IgD-negative memory B cell (primary cell): ENCODE data around the gene PRDM1. TPM values are rescaled to one million over a fixed set of nuclear protein-coding genes. Genes with fewer than 3 reads are reported as not detected.

ENCODE experiments used
- H3K27ac Mint-ChIP-seq, 3 donors: one replicate each; pipeline ENCODE4 v1.8.0; 2020 to 2022; ENCODE audit warnings: mild to moderate bottlenecking in 3 of 3, mixed read lengths in 3 of 3, moderate library complexity in 1 of 3
- H3K27me3 Mint-ChIP-seq: one replicate; pipeline ENCODE4 v1.8.0; 2021; ENCODE audit warnings: mixed read lengths
- H3K36me3 Mint-ChIP-seq: one replicate; pipeline ENCODE4 v1.8.0; 2020; ENCODE audit warnings: mild to moderate bottlenecking, mixed read lengths
- H3K4me1 Mint-ChIP-seq, 3 donors: one replicate each; pipeline ENCODE4 v1.8.0; 2020 to 2022; ENCODE audit warnings: mixed read lengths in 3 of 3, mild to moderate bottlenecking in 1 of 3
- H3K4me3 Mint-ChIP-seq, 4 donors: one replicate each; pipeline ENCODE4 v1.8.0; 2020 to 2022; ENCODE audit warnings: mild to moderate bottlenecking in 4 of 4, mixed read lengths in 4 of 4, moderate library complexity in 3 of 4
- H3K9me3 Mint-ChIP-seq, 3 donors: one replicate each; pipeline ENCODE4 v1.8.0; 2020 to 2021; ENCODE audit warnings: mixed read lengths in 3 of 3, mild to moderate bottlenecking in 1 of 3
- polyA plus RNA-seq: library from polyadenylated mRNA; unstranded; fragments of 300-500 nt; fragmentation: Illumina TruSeq; gene quantifications from one replicate; pipeline ENCODE4 v1.2.3, GENCODE V29; 2021

PRDM1 gene
- polyA plus RNA-seq, 1 donor from 2014 or later = 11.0 TPM

GRCh38 chr6:106108129-106108528, 22.0 kb downstream of the PRDM1 start:
- Mint-ChIP-seq H3K4me1 (peaks cover 18 to 21% (median 18%) of the 10 kb centered on the region in 3 donors), H3K36me3 (peaks cover 23% of the 10 kb centered on the region), H3K27me3 (no peaks in the 10 kb centered on the region)

GRCh38 chr6:106109029-106109428, 22.9 kb downstream of the PRDM1 start:
- Mint-ChIP-seq H3K4me1 (peaks cover 9 to 21% (median 13%) of the 10 kb centered on the region in 3 donors), H3K36me3 (peaks cover 21% of the 10 kb centered on the region), H3K4me3 (no peak overlapping the region), H3K27me3 (peaks cover 2% of the 10 kb centered on the region), H3K27ac (no peak overlapping the region), H3K9me3 (no peaks in the 10 kb centered on the region)

More at GRCh38 chr6:106108129-106108528, 22.0 kb downstream of the PRDM1 start:
- Mint-ChIP-seq H3K27ac (no peak overlapping the region), H3K9me3 (no peaks in the 10 kb centered on the region), H3K4me3 (no peak overlapping the region)

GRCh38 chr6:106110164-106110826, 24.2 kb downstream of the PRDM1 start:
- H3K36me3 Mint-ChIP-seq = peaks cover 15% of the 10 kb centered on the region
- no peaks in the 10 kb centered on the region for H3K9me3 Mint-ChIP-seq
- H3K4me3 Mint-ChIP-seq = no peak overlapping the region
- H3K4me1 Mint-ChIP-seq = peaks cover 14 to 33% (median 22%) of the 10 kb centered on the region in 3 donors
- H3K27me3 Mint-ChIP-seq = peaks cover 2% of the 10 kb centered on the region
- H3K27ac Mint-ChIP-seq = peak overlapping the region in 2 of 3 donors; percentile 46 to 47

- Mint-ChIP-seq H3K27ac (peak overlapping the region in 1 of 3 donors; percentile 88), H3K4me1 (peaks cover 20 to 41% (median 29%) of the 10 kb centered on the region in 3 donors), H3K9me3 (no peaks in the 10 kb centered on the region), H3K36me3 (peaks cover 6% of the 10 kb centered on the region), H3K4me3 (no peak overlapping the region), H3K27me3 (peaks cover 2% of the 10 kb centered on the region)
Observed at GRCh38 chr6:106112433-106112832, 26.3 kb downstream of the PRDM1 start.

GRCh38 chr6:106113256-106113959, 27.3 kb downstream of the PRDM1 start:
- H3K9me3 Mint-ChIP-seq = no peaks in the 10 kb centered on the region
- peaks cover 2% of the 10 kb centered on the region for H3K27me3 Mint-ChIP-seq
- peak overlapping the region in 2 of 4 donors; percentile 30 to 63 for H3K4me3 Mint-ChIP-seq
- peaks cover 26 to 46% (median 36%) of the 10 kb centered on the region in 3 donors for H3K4me1 Mint-ChIP-seq
- peaks cover 5% of the 10 kb centered on the region for H3K36me3 Mint-ChIP-seq
- no peak overlapping the region for H3K27ac Mint-ChIP-seq

- Mint-ChIP-seq H3K27me3 (peaks cover 2% of the 10 kb centered on the region), H3K36me3 (peaks cover 2% of the 10 kb centered on the region), H3K27ac (peak overlapping the region in 2 of 3 donors; percentile 31 to 67), H3K9me3 (no peaks in the 10 kb centered on the region), H3K4me1 (peaks cover 30 to 53% (median 36%) of the 10 kb centered on the region in 3 donors), H3K4me3 (peak overlapping the region; percentile 34 to 87 (median 76))
Observed at GRCh38 chr6:106114492-106114891, 28.4 kb downstream of the PRDM1 start.

- H3K4me3 Mint-ChIP-seq = peak overlapping the region in 2 of 4 donors; percentile 72 to 82
- H3K4me1 Mint-ChIP-seq = peaks cover 32 to 60% (median 39%) of the 10 kb centered on the region in 3 donors
- peaks cover 2% of the 10 kb centered on the region for H3K36me3 Mint-ChIP-seq
- no peaks in the 10 kb centered on the region for H3K9me3 Mint-ChIP-seq
- no peak overlapping the region for H3K27ac Mint-ChIP-seq
- peaks cover 2% of the 10 kb centered on the region for H3K27me3 Mint-ChIP-seq
Observed at GRCh38 chr6:106115286-106115685, 29.1 kb downstream of the PRDM1 start.

GRCh38 chr6:106116125-106116832, 30.1 kb downstream of the PRDM1 start:
- H3K27me3 Mint-ChIP-seq = peaks cover 2% of the 10 kb centered on the region
- no peak overlapping the region for H3K4me3 Mint-ChIP-seq
- no peaks in the 10 kb centered on the region for H3K9me3 Mint-ChIP-seq
- peak overlapping the region in 1 of 3 donors; percentile 45 for H3K27ac Mint-ChIP-seq
- H3K36me3 Mint-ChIP-seq = peaks cover 2% of the 10 kb centered on the region
- peaks cover 32 to 60% (median 39%) of the 10 kb centered on the region in 3 donors for H3K4me1 Mint-ChIP-seq

- peaks cover 30 to 48% (median 34%) of the 10 kb centered on the region in 3 donors for H3K4me1 Mint-ChIP-seq
Observed at GRCh38 chr6:106117579-106117978, 31.4 kb downstream of the PRDM1 start.

GRCh38 chr6:106118835-106119431, 32.8 kb downstream of the PRDM1 start:
- H3K4me3 Mint-ChIP-seq = peak overlapping the region in 1 of 4 donors; percentile 23
- peaks cover 3% of the 10 kb centered on the region for H3K36me3 Mint-ChIP-seq
- H3K27me3 Mint-ChIP-seq = no peaks in the 10 kb centered on the region
- peak overlapping the region in 1 of 3 donors; percentile 82 for H3K27ac Mint-ChIP-seq
- peaks cover 30 to 41% (median 32%) of the 10 kb centered on the region in 3 donors for H3K4me1 Mint-ChIP-seq
- H3K9me3 Mint-ChIP-seq = no peaks in the 10 kb centered on the region

More at GRCh38 chr6:106117579-106117978, 31.4 kb downstream of the PRDM1 start:
- peaks cover 2% of the 10 kb centered on the region for H3K36me3 Mint-ChIP-seq
- H3K9me3 Mint-ChIP-seq = no peaks in the 10 kb centered on the region
- H3K27me3 Mint-ChIP-seq = peaks cover 2% of the 10 kb centered on the region
- peak overlapping the region in 2 of 4 donors; percentile 39 to 69 for H3K4me3 Mint-ChIP-seq
- peak overlapping the region; percentile 69 to 86 (median 76) for H3K27ac Mint-ChIP-seq

GRCh38 chr6:106119546-106119945, 33.4 kb downstream of the PRDM1 start:
- Mint-ChIP-seq H3K9me3 (no peaks in the 10 kb centered on the region), H3K4me3 (no peak overlapping the region), H3K27ac (no peak overlapping the region), H3K4me1 (peaks cover 30 to 40% (median 32%) of the 10 kb centered on the region in 3 donors), H3K27me3 (no peaks in the 10 kb centered on the region), H3K36me3 (peaks cover 3% of the 10 kb centered on the region)

GRCh38 chr6:106120006-106120405, 33.9 kb downstream of the PRDM1 start:
- Mint-ChIP-seq H3K9me3 (no peaks in the 10 kb centered on the region), H3K27me3 (no peaks in the 10 kb centered on the region)

GRCh38 chr6:106120406-106120805, 34.3 kb downstream of the PRDM1 start:
- Mint-ChIP-seq H3K36me3 (peaks cover 3% of the 10 kb centered on the region), H3K9me3 (no peaks in the 10 kb centered on the region), H3K4me1 (peaks cover 25 to 41% (median 33%) of the 10 kb centered on the region in 3 donors), H3K27me3 (no peaks in the 10 kb centered on the region), H3K4me3 (no peak overlapping the region), H3K27ac (no peak overlapping the region)

More at GRCh38 chr6:106120006-106120405, 33.9 kb downstream of the PRDM1 start:
- peaks cover 29 to 41% (median 33%) of the 10 kb centered on the region in 3 donors for H3K4me1 Mint-ChIP-seq
- no peak overlapping the region for H3K27ac Mint-ChIP-seq
- no peak overlapping the region for H3K4me3 Mint-ChIP-seq
- peaks cover 3% of the 10 kb centered on the region for H3K36me3 Mint-ChIP-seq

- peaks cover 31 to 47% (median 34%) of the 10 kb centered on the region in 3 donors for H3K4me1 Mint-ChIP-seq
- peaks cover 3% of the 10 kb centered on the region for H3K36me3 Mint-ChIP-seq
- H3K27me3 Mint-ChIP-seq = no peaks in the 10 kb centered on the region
- no peak overlapping the region for H3K4me3 Mint-ChIP-seq
- H3K9me3 Mint-ChIP-seq = no peaks in the 10 kb centered on the region
- no peak overlapping the region for H3K27ac Mint-ChIP-seq
Observed at GRCh38 chr6:106122306-106122918, 36.3 kb downstream of the PRDM1 start.
